Left ventricle myocardium inferior (tissue), 1 donor: ENCODE data around the gene ZDHHC14. TPM values are rescaled to one million over a fixed set of nuclear protein-coding genes. Genes with fewer than 3 reads are reported as not detected.

Source experiments
- DNase-seq: peaks from one replicate; pipeline ENCODE4 v3.0.0-alpha.2; 2020
- H3K27ac ChIP-seq: fragments of 200-600 bp; replicated peaks from 2 replicates; pipeline ENCODE4 v1.8.0; 2021
- H3K27me3 ChIP-seq: fragments of 200-600 bp; 2 replicates; pipeline ENCODE4 v1.8.0; 2021; ENCODE audit warnings: low read depth
- H3K36me3 ChIP-seq: fragments of 200-600 bp; 2 replicates; pipeline ENCODE4 v1.8.0; 2021
- H3K4me1 ChIP-seq: fragments of 200-600 bp; 2 replicates; pipeline ENCODE4 v1.8.0; 2021
- H3K4me3 ChIP-seq: fragments of 200-600 bp; 2 replicates; pipeline ENCODE4 v1.8.0; 2021; ENCODE audit warnings: mild to moderate bottlenecking, moderate library complexity
- H3K9me3 ChIP-seq: fragments of 200-600 bp; replicated peaks from 2 replicates; pipeline ENCODE4 v1.8.0; 2021
- CTCF ChIP-seq: fragments of 200-600 bp; IDR thresholded peaks from 2 replicates; pipeline ENCODE4 v1.8.0; 2021; ENCODE audit warnings: antibody characterized with exemption, mild to moderate bottlenecking, borderline replicate concordance
- intact Hi-C: fragments of 100-400 bp; cut with micrococcal nuclease; formaldehyde crosslinking; loops from one replicate; pipeline ENCODE4 v1.11.0; 2022
- total RNA-seq: library from RNA; stranded (reverse); fragmentation: NEBNext Ultra II Directional; extraction: Animal tissue kit (Norgen Biotek cat#: 25700); gene quantifications from one replicate; pipeline ENCODE4 v1.2.1, GENCODE V29; 2021
- donor health status: DM: no; HTN: yes; CAD: no; lungs with severe emphysema.

Gene ZDHHC14
- total RNA-seq, 1 donor from 2014 or later, result 10.0 TPM

GRCh38 chr6:157505912-157506491 is 125.0 kb downstream of the ZDHHC14 start:
- H3K9me3 ChIP-seq, result peaks cover 13% of the 10 kb centered on the region
- H3K4me3 ChIP-seq, result no peak overlapping the region
- no peak for DNase-seq
- H3K27ac ChIP-seq, result no peak overlapping the region
- peaks cover 14% of the 10 kb centered on the region for H3K4me1 ChIP-seq
- intact Hi-C loops, result no loop called here
- TF ChIP-seq CTCF, result no peak
- no peaks in the 10 kb centered on the region for H3K27me3 ChIP-seq
- no peaks in the 10 kb centered on the region for H3K36me3 ChIP-seq

- Histone ChIP-seq H3K9me3 (peaks cover 10% of the 10 kb centered on the region), H3K4me3 (no peak overlapping the region), H3K4me1 (no peaks in the 10 kb centered on the region), H3K27ac (no peak overlapping the region), H3K36me3 (no peaks in the 10 kb centered on the region), H3K27me3 (no peaks in the 10 kb centered on the region)
- DNase-seq, result no peak
- no peak for TF ChIP-seq CTCF
- intact Hi-C loops, result no loop called here
Measured at GRCh38 chr6:157510323-157511188, 129.6 kb downstream of the ZDHHC14 start.

GRCh38 chr6:157511682-157512381 is 130.8 kb downstream of the ZDHHC14 start:
- no peaks in the 10 kb centered on the region for H3K4me1 ChIP-seq
- no peak overlapping the region for H3K27ac ChIP-seq
- intact Hi-C loops, result no loop called here
- TF ChIP-seq CTCF, result no peak
- no peaks in the 10 kb centered on the region for H3K27me3 ChIP-seq
- no peak for DNase-seq
- H3K36me3 ChIP-seq, result no peaks in the 10 kb centered on the region
- H3K9me3 ChIP-seq, result no peaks in the 10 kb centered on the region
- no peak overlapping the region for H3K4me3 ChIP-seq

- no peaks in the 10 kb centered on the region for H3K9me3 ChIP-seq
- DNase-seq, result no peak
- TF ChIP-seq CTCF, result no peak
- no peak overlapping the region for H3K4me3 ChIP-seq
- H3K27me3 ChIP-seq, result no peaks in the 10 kb centered on the region
- H3K27ac ChIP-seq, result no peak overlapping the region
- no peaks in the 10 kb centered on the region for H3K4me1 ChIP-seq
- intact Hi-C loops, result no loop called here
- no peaks in the 10 kb centered on the region for H3K36me3 ChIP-seq
Measured at GRCh38 chr6:157512382-157512682, 131.3 kb downstream of the ZDHHC14 start.

- Histone ChIP-seq H3K4me3 (no peak overlapping the region), H3K36me3 (no peaks in the 10 kb centered on the region), H3K27ac (no peak overlapping the region), H3K9me3 (no peaks in the 10 kb centered on the region), H3K27me3 (no peaks in the 10 kb centered on the region), H3K4me1 (peaks cover under 1% of the 10 kb centered on the region)
- no peak for TF ChIP-seq CTCF
- intact Hi-C loops, result no loop called here
- DNase-seq, result no peak
Measured at GRCh38 chr6:157513004-157513603, 132.1 kb downstream of the ZDHHC14 start.
